HUDEP-2 (cell line): ENCODE measurements around the gene NELL1.

Experiments
- DNase-seq, 76 experiments: peaks; one replicate each; lab custom pipeline; 2025; ENCODE audit not compliant: unreplicated experiment in 76 of 76; lab: John Stamatoyannopoulos, UW

Gene NELL1

GRCh38 chr11:21289686-21290085, 620.3 kb downstream of the NELL1 start:
- DNase-seq = no peak

GRCh38 chr11:21295508-21295907, 626.1 kb downstream of the NELL1 start:
- no peak for DNase-seq

GRCh38 chr11:21301981-21302380, 632.6 kb downstream of the NELL1 start:
- DNase-seq = no peak

GRCh38 chr11:21306739-21307358, 637.5 kb downstream of the NELL1 start:
- no peak for DNase-seq

GRCh38 chr11:21307874-21308273, 638.5 kb downstream of the NELL1 start:
- DNase-seq = no peak

GRCh38 chr11:21316591-21316990, 647.2 kb downstream of the NELL1 start:
- no peak for DNase-seq

GRCh38 chr11:21321072-21321471, 651.7 kb downstream of the NELL1 start:
- DNase-seq = no peak

- no peak for DNase-seq
Observed at GRCh38 chr11:21321530-21321929, 652.1 kb downstream of the NELL1 start.

GRCh38 chr11:21323617-21324016, 654.2 kb downstream of the NELL1 start:
- no peak for DNase-seq

GRCh38 chr11:21343204-21343603, 673.8 kb downstream of the NELL1 start:
- no peak for DNase-seq

GRCh38 chr11:21346361-21346760, 677.0 kb downstream of the NELL1 start:
- DNase-seq = no peak

GRCh38 chr11:21350613-21351012, 681.2 kb downstream of the NELL1 start:
- DNase-seq = no peak

GRCh38 chr11:21353425-21353824, 684.0 kb downstream of the NELL1 start:
- no peak for DNase-seq

GRCh38 chr11:21364866-21365624, 695.7 kb downstream of the NELL1 start:
- no peak for DNase-seq

GRCh38 chr11:21369947-21370346, 700.6 kb downstream of the NELL1 start:
- DNase-seq = no peak

GRCh38 chr11:21371044-21371443, 701.7 kb downstream of the NELL1 start:
- DNase-seq = no peak

- no peak for DNase-seq
Observed at GRCh38 chr11:21372672-21373071, 703.3 kb downstream of the NELL1 start.

- no peak for DNase-seq
Observed at GRCh38 chr11:21374376-21374775, 705.0 kb downstream of the NELL1 start.

GRCh38 chr11:21385669-21386440, 716.5 kb downstream of the NELL1 start:
- DNase-seq = no peak

GRCh38 chr11:21390430-21390829, 721.0 kb downstream of the NELL1 start:
- no peak for DNase-seq

- no peak for DNase-seq
Observed at GRCh38 chr11:21396342-21397008, 727.1 kb downstream of the NELL1 start.
